Measurements from ENCODE around the gene LTBP1. TPM values are rescaled to one million over a fixed set of nuclear protein-coding genes. Genes with fewer than 3 reads are reported as not detected.

The LTBP1 gene
- polyA plus RNA-seq, 1 experiment, result 124 TPM

DNA sequence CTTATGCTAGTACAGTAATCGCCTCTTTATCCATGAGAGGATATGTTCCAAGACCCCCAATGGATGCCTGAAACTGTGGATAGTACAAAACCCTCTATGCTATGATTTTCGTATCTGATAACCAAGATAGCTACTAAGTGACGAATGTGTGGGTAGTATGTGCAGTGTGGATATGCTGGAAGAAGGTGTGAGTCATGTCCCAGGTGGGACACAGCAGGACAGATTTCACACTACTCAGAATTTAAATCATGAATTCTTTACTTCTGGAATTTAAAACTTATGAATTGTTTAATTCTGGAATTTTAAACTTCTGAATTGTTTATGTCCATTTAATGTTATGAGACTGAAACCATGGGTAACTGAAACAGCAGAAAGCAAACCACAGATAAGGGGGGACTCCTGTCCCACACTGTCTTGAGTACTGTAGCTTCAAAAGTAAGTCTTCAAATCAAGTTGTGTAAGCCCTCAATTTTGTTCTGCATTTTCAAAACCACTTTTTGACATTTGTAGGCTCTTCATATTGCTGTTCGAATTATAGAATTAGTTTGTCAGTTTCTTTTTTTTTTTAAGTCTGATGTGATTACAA is 116.0 kb downstream of the LTBP1 start:
- no peak for DNase-seq (ENCODE audit: low read depth)
- H3K36me3 ChIP-seq (ENCODE audit: control insufficient read depth, insufficient read depth, low read length), result no peaks in the 10 kb centered on the region
- H3K27me3 ChIP-seq (ENCODE audit: control insufficient read depth, insufficient read depth, low read length), result no peaks in the 10 kb centered on the region
- TF ChIP-seq, protein P1, sequence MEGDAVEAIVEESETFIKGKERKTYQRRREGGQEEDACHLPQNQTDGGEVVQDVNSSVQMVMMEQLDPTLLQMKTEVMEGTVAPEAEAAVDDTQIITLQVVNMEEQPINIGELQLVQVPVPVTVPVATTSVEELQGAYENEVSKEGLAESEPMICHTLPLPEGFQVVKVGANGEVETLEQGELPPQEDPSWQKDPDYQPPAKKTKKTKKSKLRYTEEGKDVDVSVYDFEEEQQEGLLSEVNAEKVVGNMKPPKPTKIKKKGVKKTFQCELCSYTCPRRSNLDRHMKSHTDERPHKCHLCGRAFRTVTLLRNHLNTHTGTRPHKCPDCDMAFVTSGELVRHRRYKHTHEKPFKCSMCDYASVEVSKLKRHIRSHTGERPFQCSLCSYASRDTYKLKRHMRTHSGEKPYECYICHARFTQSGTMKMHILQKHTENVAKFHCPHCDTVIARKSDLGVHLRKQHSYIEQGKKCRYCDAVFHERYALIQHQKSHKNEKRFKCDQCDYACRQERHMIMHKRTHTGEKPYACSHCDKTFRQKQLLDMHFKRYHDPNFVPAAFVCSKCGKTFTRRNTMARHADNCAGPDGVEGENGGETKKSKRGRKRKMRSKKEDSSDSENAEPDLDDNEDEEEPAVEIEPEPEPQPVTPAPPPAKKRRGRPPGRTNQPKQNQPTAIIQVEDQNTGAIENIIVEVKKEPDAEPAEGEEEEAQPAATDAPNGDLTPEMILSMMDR (IDR thresholded peaks at IDR 0.05; ENCODE audit: insufficient read depth, low read depth, low read length), result no peak
- no peak overlapping the region for H3K4me3 ChIP-seq (ENCODE audit: low read depth, low read length)
- POLR2A ChIA-PET, result no interaction called here
- CTCF ChIA-PET, result interaction anchor here (0.6 kb wide), 1 partner anchor 14 kb away, joined by 4 read pairs; no protein-coding TSS in a partner anchor

DNA sequence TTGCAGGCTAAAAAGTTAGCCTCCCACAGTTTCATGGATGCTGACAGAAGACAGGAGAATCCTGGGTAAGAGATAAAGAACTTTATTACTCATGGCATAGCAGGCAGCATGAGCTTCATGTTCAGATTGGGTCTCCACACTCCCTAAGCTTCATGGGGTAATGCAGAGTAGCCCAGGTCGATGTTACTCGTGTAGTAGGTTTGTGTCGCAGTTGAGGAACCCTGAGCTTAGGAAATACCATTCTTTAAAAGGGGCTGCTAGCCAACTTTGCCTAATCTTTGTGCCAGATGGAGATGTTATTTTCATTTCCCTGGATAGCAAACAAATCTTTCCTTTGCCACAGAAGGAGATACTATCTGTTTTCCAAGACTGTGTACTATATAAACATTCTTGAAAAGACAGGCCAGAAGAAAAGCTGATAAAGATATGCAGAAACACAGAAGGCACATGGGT is 117.6 kb downstream of the LTBP1 start:
- TF ChIP-seq, protein P1 (IDR thresholded peaks at IDR 0.05; ENCODE audit: insufficient read depth, low read depth, low read length), result no peak
- Histone ChIP-seq H3K4me3 (ENCODE audit: low read depth, low read length) (no peak overlapping the region), H3K27me3 (ENCODE audit: control insufficient read depth, insufficient read depth, low read length) (no peaks in the 10 kb centered on the region), H3K36me3 (ENCODE audit: control insufficient read depth, insufficient read depth, low read length) (no peaks in the 10 kb centered on the region)
- no peak for DNase-seq (ENCODE audit: low read depth)
- CTCF ChIA-PET, result no interaction called here
- POLR2A ChIA-PET, result no interaction called here

DNA sequence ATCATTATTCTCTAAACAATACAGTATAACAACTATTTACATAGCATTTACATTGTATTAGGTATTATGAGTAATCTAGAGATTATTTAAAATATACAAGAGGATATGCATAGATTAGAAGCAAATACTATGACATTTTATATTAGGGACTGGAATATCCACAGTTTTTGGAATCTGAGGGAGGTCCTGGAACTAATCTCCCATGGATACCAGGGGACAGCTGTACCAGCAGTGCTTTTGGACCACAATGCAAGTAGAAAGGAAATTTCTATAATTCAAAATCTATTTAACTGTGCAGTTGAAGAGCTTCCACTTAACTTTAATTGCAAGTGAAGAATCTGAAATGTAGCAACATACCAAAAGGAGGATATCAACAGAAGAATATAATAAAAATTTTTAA is 120.8 kb downstream of the LTBP1 start:
- H3K4me3 ChIP-seq (ENCODE audit: low read depth, low read length), result no peak overlapping the region
- DNase-seq (ENCODE audit: low read depth), result no peak
- no peaks in the 10 kb centered on the region for H3K36me3 ChIP-seq (ENCODE audit: control insufficient read depth, insufficient read depth, low read length)
- TF ChIP-seq, protein P1 (IDR thresholded peaks at IDR 0.05; ENCODE audit: insufficient read depth, low read depth, low read length), result no peak
- POLR2A ChIA-PET, result no interaction called here
- H3K27me3 ChIP-seq (ENCODE audit: control insufficient read depth, insufficient read depth, low read length), result no peaks in the 10 kb centered on the region
- CTCF ChIA-PET, result no interaction called here

DNA sequence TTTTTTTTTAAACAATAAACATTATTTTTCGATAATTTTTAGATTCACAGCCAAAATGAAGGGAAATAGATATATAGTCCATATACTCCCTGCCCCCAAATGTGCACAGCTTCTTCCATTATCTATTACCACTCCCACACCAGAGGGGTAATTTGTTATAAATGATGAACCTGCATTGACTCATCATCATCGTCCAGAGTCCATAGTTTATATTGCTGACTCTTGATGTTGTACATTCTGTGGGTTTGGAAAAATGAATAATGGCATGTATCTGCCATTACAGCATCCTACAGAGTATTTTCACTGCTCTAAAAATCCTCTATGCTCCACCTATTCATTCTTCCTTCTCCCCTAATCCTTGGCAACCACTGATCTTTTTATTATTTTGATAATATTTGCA is 121.5 kb downstream of the LTBP1 start:
- H3K36me3 ChIP-seq (ENCODE audit: control insufficient read depth, insufficient read depth, low read length), result no peaks in the 10 kb centered on the region
- ChIA-PET POLR2A (no interaction called here), CTCF (no interaction called here)
- no peaks in the 10 kb centered on the region for H3K27me3 ChIP-seq (ENCODE audit: control insufficient read depth, insufficient read depth, low read length)
- TF ChIP-seq, protein P1 (IDR thresholded peaks at IDR 0.05; ENCODE audit: insufficient read depth, low read depth, low read length), result no peak
- no peak for DNase-seq (ENCODE audit: low read depth)
- no peak overlapping the region for H3K4me3 ChIP-seq (ENCODE audit: low read depth, low read length)

GRCh38 chr2:33069894-33070651 is 123.3 kb downstream of the LTBP1 start:
- TF ChIP-seq, protein P1 (IDR thresholded peaks at IDR 0.05; ENCODE audit: insufficient read depth, low read depth, low read length), result no peak
- no peaks in the 10 kb centered on the region for H3K36me3 ChIP-seq (ENCODE audit: control insufficient read depth, insufficient read depth, low read length)
- H3K27me3 ChIP-seq (ENCODE audit: control insufficient read depth, insufficient read depth, low read length), result no peaks in the 10 kb centered on the region
- ChIA-PET POLR2A (no interaction called here), CTCF (interaction anchor here (1.0 to 1.1 kb wide), 2 partner anchors 51 to 92 kb away, joined by 3 read pairs; no protein-coding TSS in a partner anchor)
- no peak overlapping the region for H3K4me3 ChIP-seq (ENCODE audit: low read depth, low read length)
- DNase-seq (ENCODE audit: low read depth), result peak; percentile 97

All from BJ (cell line).